Measurements from ENCODE around the gene PRKAG3. TPM values are rescaled to one million over a fixed set of nuclear protein-coding genes. Genes with fewer than 3 reads are reported as not detected.

Gene PRKAG3
- polyA plus RNA-seq, 3 donors = 0.04 to 0.11 TPM; not detected in 1

GRCh38 chr2:218867900-218868299 lies 36.3 kb upstream of the PRKAG3 start:
- DNase-seq (ENCODE audit: extremely low read depth in 1 of 11, low read depth in 9 of 11, low spot score in 4 of 11) = no peak

GRCh38 chr2:218865999-218866398 lies 34.4 kb upstream of the PRKAG3 start:
- DNase-seq (ENCODE audit: extremely low read depth in 1 of 11, low read depth in 9 of 11, low spot score in 4 of 11) = no peak

GRCh38 chr2:218865396-218865795 lies 33.8 kb upstream of the PRKAG3 start:
- no peak for DNase-seq (ENCODE audit: extremely low read depth in 1 of 11, low read depth in 9 of 11, low spot score in 4 of 11)

GRCh38 chr2:218863021-218863520 lies 31.5 kb upstream of the PRKAG3 start:
- no peak for DNase-seq (ENCODE audit: extremely low read depth in 1 of 11, low read depth in 9 of 11, low spot score in 4 of 11)

- DNase-seq (ENCODE audit: extremely low read depth in 1 of 11, low read depth in 9 of 11, low spot score in 4 of 11) = no peak
Observed at GRCh38 chr2:218861645-218862318, 30.2 kb upstream of the PRKAG3 start.

GRCh38 chr2:218860950-218861381 lies 29.4 kb upstream of the PRKAG3 start:
- peak in 9 of 11 donors; percentile 57 to 83 (median 76) for DNase-seq (ENCODE audit: extremely low read depth in 1 of 11, low read depth in 9 of 11, low spot score in 4 of 11)

GRCh38 chr2:218859988-218860831 lies 28.6 kb upstream of the PRKAG3 start:
- no peak for DNase-seq (ENCODE audit: extremely low read depth in 1 of 11, low read depth in 9 of 11, low spot score in 4 of 11)

GRCh38 chr2:218859556-218859987 lies 28.0 kb upstream of the PRKAG3 start, which contains the start of gene WNT6:
Gene WNT6 (plus strand): TSS chr2:218859805. CDS start chr2:218860038, 233 bp downstream.
- no peak for DNase-seq (ENCODE audit: extremely low read depth in 1 of 11, low read depth in 9 of 11, low spot score in 4 of 11)

- no peak for DNase-seq (ENCODE audit: extremely low read depth in 1 of 11, low read depth in 9 of 11, low spot score in 4 of 11)
Observed at GRCh38 chr2:218858671-218859555, 27.3 kb upstream of the PRKAG3 start.

- DNase-seq (ENCODE audit: extremely low read depth in 1 of 11, low read depth in 9 of 11, low spot score in 4 of 11) = no peak
Observed at GRCh38 chr2:218858138-218858445, 26.5 kb upstream of the PRKAG3 start.

GRCh38 chr2:218857371-218858137 lies 26.0 kb upstream of the PRKAG3 start:
- DNase-seq (ENCODE audit: extremely low read depth in 1 of 11, low read depth in 9 of 11, low spot score in 4 of 11) = no peak

GRCh38 chr2:218856896-218857243 lies 25.3 kb upstream of the PRKAG3 start:
- no peak for DNase-seq (ENCODE audit: extremely low read depth in 1 of 11, low read depth in 9 of 11, low spot score in 4 of 11)

- DNase-seq (ENCODE audit: extremely low read depth in 1 of 11, low read depth in 9 of 11, low spot score in 4 of 11) = no peak
Observed at GRCh38 chr2:218856167-218856895, 24.7 kb upstream of the PRKAG3 start.

- DNase-seq (ENCODE audit: extremely low read depth in 1 of 11, low read depth in 9 of 11, low spot score in 4 of 11) = no peak
Observed at GRCh38 chr2:218855305-218856166, 23.9 kb upstream of the PRKAG3 start.

- no peak for DNase-seq (ENCODE audit: extremely low read depth in 1 of 11, low read depth in 9 of 11, low spot score in 4 of 11)
Observed at GRCh38 chr2:218854860-218855259, 23.3 kb upstream of the PRKAG3 start.

GRCh38 chr2:218853766-218854165 lies 22.2 kb upstream of the PRKAG3 start:
- no peak for DNase-seq (ENCODE audit: extremely low read depth in 1 of 11, low read depth in 9 of 11, low spot score in 4 of 11)

Measured in renal cortex interstitium (tissue), 11 donors.